T-helper 1 cell treated with Interleukin-12 subunit alpha and Interleukin-12 subunit beta and Interleukin-4 antibody, amounts not matched to agents 30 ng/mL and 1 ng/mL, for 36 hours (primary cell): ENCODE results near the gene RPS6KL1. TPM values are rescaled to one million over a fixed set of nuclear protein-coding genes. Genes with fewer than 3 reads are reported as not detected.
"Not testable (repeated sequence)": the region's sequence is repeated elsewhere in the genome, so short reads cannot be mapped to it uniquely, and the experiment has no call there.

Source experiments
- intact Hi-C: fragments of 100-400 bp; cut with micrococcal nuclease; formaldehyde crosslinking; loops from one replicate; pipeline ENCODE4 v1.15.1; 2024
- total RNA-seq: library from RNA; stranded (reverse); gene quantifications from 2 replicates; pipeline ENCODE4 v1.2.3, GENCODE V29; 2022

RPS6KL1 gene
- total RNA-seq, 1 donor from 2014 or later: 5.9 TPM

DNA sequence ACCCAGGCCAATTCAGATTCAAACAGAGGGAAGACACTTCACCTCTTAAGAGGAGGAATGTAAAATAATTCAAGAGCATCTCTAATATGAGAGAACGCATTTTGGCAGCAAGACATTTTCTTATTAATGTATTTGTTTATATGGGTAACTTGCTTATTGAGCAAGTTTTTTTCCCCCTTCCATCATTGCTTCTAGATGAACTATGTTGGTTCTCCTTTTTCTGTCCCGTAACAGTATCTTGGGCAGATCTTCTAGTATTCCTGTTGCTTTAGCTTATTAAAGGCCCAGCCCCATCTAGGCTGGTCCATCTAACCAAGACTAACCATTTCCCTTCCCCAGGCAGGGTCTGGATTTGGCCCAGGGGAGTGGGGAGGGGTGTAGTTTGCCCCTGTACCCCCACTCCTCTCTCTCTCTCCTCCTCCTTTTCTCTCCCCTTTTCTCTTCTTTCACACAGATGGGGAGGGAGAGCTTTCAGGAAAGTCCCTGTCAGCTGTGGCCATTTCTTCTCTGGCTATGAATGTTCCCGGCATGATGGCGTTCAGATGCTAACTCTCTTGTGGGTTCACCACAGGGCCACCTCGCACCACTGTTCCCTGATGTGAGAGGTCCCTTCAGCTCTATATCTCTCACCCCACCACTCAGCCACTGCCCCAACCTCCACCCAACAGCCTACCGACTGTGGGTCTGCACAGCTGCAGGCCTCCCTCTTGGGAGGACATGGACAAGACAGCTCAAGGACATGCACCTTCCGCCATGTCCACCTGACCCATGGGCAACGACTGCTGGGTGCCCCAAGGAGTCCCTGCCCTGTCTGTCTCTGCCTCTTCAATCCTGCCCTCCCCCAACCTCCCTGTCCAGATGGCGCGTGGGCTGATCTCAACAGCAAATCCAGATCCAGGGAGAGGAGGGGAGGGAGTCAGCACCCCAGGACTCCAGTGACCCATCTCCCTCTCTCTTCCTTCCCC lies 15.8 kb upstream of the RPS6KL1 start:
- intact Hi-C loops: no loop called here

DNA sequence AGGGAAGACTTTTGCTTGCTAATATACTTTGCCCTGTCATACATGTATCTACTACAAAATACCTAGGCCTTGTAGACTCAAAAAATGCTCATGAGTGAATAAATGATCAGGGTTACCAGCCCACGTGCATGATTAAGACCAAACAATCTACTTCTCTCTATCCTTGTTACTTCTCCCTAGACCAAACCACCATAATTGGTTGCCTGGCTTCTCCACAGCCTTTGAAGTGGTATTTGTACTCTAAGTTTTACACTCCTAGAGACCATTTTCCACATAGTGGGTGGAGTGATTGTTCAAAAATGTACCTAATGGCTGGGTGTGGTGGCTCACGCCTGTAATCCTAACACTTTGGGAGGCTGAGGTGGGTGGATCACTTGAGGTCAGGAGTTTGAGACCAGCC lies 14.1 kb upstream of the RPS6KL1 start:
- intact Hi-C loops: no loop called here

DNA sequence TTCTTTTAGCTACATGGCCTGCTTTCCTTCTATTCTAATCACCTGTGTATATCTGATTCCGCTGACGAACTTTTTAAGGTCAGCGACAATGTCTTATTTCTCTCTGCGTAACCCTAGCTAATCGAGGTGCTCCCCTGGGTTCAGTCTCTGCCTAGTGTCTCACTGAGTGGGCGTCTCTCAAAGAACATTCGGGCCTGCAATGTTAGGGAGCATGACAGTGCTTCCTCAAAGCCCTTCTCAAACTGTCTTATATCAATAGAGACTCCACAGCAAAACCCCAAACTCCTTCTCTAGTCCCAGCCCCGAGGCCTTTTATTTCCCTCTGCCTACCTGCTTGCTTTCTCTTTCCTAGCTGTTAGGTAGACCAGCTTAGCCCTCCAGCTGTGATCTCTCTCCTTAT lies 13.7 kb upstream of the RPS6KL1 start:
- intact Hi-C loops: no loop called here

GRCh38 chr14:74936151-74936550 lies 13.1 kb upstream of the RPS6KL1 start:
- intact Hi-C loops: no loop called here

GRCh38 chr14:74935360-74935680 lies 12.3 kb upstream of the RPS6KL1 start:
- intact Hi-C loops: no loop called here

GRCh38 chr14:74934476-74935359 lies 11.7 kb upstream of the RPS6KL1 start:
- intact Hi-C loops: no loop called here

- intact Hi-C loops: no loop called here
These were observed 11.0 kb upstream of the RPS6KL1 start for GRCh38 chr14:74934041-74934440.

- intact Hi-C loops: not testable (repeated sequence)
These were observed 9.9 kb upstream of the RPS6KL1 start for GRCh38 chr14:74932936-74933335.

DNA sequence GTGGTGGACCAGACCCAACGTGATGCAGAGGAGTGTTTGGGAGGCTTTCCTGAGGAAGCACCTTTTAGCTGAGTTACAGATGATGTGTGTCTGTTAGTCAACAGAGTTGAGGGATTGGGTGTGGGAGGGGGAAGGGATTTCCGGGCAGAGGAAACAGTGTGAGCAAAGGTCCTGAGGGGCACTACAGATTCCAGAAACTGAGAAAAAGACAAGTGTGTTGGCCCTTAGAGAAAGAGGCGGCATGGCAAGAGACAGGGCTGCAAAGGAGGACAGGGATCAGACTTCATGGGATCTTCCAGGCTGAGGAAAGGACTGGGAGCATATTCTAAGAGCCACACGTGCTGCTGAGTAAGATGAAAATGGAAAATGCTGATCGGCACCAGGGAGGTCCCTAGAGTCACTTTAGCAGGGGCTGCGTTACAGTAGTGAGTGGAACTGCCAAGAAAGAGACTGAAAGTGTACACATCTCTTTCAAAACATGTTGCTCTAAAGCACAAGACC lies 9.4 kb upstream of the RPS6KL1 start:
- intact Hi-C loops: no loop called here

DNA sequence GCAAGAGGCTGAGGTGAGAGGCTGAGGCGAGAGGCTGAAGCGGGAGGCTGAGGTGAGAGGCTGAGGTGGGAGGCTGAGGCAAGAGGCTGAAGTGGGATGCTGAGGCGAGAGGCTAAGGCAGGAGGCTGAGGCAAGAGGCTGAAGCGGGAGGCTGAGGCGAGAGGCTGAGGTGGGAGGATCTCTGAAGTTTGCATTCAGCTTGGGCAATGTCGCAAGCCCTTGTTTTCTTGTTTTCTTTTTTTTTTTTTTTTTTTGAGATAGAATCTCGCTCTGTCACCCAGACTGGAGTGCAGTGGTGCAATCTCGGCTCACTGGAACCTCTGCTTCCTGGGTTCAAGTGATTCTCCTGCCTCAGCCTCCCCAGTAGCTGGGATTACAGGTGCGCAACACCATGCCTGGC lies 8.7 kb upstream of the RPS6KL1 start:
- intact Hi-C loops: not testable (repeated sequence)

- intact Hi-C loops: no loop called here
These were observed 6.2 kb upstream of the RPS6KL1 start for GRCh38 chr14:74929242-74929641.

- intact Hi-C loops: no loop called here
These were observed 4.2 kb upstream of the RPS6KL1 start for GRCh38 chr14:74927225-74927624.

GRCh38 chr14:74924061-74924460 lies 1.0 kb upstream of the RPS6KL1 start:
- intact Hi-C loops: no loop called here

GRCh38 chr14:74921987-74922751 lies 891 bp downstream of the RPS6KL1 start:
- intact Hi-C loops: no loop called here

DNA sequence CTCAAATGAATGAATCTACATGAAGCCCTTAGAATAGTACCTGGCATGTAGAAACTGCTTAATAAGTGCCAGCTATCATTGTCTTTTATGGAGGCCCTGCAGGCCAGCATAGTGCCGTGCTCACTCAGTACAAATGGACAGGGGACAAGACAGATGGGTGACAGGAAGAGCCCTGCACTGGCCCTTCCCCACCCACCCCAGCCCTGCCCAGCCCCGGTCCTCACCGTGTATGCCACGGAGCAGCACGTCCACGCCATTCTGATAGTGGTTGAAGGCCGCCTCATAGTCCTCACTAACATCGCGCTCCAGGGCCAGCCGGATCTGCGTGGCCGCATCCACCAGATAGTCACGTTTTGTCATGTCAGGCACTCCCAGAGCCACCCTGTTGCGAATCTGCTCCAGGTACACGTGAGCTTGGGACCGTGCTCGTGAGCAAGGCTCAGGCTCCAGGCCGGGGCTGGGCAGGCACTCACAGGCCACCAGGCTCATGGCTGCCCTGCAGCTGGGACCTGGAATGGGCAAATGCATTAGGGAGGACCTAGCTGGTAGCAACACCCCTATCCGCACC lies 1.9 kb downstream of the RPS6KL1 start:
- intact Hi-C loops: no loop called here

DNA sequence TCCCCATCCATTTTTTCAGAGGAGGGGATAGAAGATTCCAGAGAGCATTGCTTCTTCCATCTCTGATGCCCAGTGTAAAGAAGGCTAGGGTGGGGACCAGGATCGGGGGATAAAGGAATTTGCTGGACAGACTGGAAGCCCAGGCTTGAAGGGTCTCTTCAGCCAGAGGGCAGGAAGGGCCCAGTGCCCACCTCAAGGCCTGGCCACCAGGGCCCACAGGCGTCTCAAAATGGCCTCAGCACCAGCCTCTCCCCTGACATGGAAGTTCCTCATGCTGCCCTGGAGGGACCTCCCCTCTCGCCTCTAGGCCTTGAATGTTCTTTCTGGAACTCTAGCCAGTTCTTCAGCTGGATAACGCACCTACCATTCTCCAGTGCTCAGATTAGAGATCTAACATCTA lies 2.8 kb downstream of the RPS6KL1 start:
- intact Hi-C loops: no loop called here

GRCh38 chr14:74919421-74920165 lies 3.5 kb downstream of the RPS6KL1 start:
- intact Hi-C loops: no loop called here

- intact Hi-C loops: no loop called here
These were observed 4.7 kb downstream of the RPS6KL1 start for GRCh38 chr14:74918380-74918779.

DNA sequence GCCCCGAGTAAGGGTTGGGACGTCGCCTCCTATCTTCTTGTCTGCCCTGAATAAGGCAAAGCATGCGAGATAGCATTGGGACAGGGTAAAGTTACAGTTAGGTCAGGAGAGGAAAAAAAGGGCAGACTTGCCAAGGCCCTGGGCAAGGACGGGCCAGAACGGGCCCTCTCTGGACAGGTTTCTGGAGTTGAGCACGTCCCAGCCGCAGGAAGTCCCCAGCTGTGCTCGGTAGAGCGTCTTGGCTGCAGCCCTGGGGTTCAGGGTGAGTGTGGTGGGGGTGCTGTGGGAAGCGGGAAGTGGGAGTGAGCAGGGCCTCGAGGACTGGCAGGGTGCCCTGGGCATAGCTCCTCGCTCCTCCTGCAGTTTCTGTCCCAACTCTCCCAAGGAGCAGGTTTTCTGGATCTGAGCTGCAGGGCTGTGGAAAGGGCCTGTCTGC lies 5.4 kb downstream of the RPS6KL1 start:
- intact Hi-C loops: no loop called here

GRCh38 chr14:74917178-74917543 lies 5.9 kb downstream of the RPS6KL1 start:
- intact Hi-C loops: no loop called here
